Natural killer cell treated with Interleukin-12 subunit alpha and Interleukin-12 subunit beta and Interleukin-15 and Interleukin-18, amount 100 ng/mL, for 72 hours (primary cell): Measurements from ENCODE around the gene E2F6. TPM values are rescaled to one million over a fixed set of nuclear protein-coding genes. Genes with fewer than 3 reads are reported as not detected.

Experiments used
- ATAC-seq, 2 donors: fragments of 150-1000 bp; cut with Tn5 transposase in 1 of 2; sonication (Bioruptor Pico), chemical (Tn5 transposase) in 1 of 2; 2 replicates each; pipeline ENCODE4 v1.10.0; 2021
- DNase-seq: peaks from one replicate; pipeline ENCODE4 v3.0.0; 2022; ENCODE audit warnings: low spot score
- H3K27ac Mint-ChIP-seq, 2 donors: 1 replicate in 1 of 2; 2 replicates in 1 of 2; pipeline ENCODE4 v1.8.0; 2022; ENCODE audit warnings: mixed read lengths in 2 of 2, mild to moderate bottlenecking in 1 of 2, moderate library complexity in 1 of 2
- H3K27me3 Mint-ChIP-seq, 2 donors: 1 replicate in 1 of 2; 2 replicates in 1 of 2; pipeline ENCODE4 v1.8.0; 2022; ENCODE audit warnings: mixed read lengths in 2 of 2
- H3K36me3 Mint-ChIP-seq: one replicate; pipeline ENCODE4 v1.8.0; 2022; ENCODE audit warnings: mixed read lengths
- H3K4me1 Mint-ChIP-seq, 2 donors: 1 replicate in 1 of 2; 2 replicates in 1 of 2; pipeline ENCODE4 v1.8.0; 2022; ENCODE audit warnings: low read depth in 2 of 2, mixed read lengths in 2 of 2, mild to moderate bottlenecking in 1 of 2
- H3K4me3 Mint-ChIP-seq: one replicate; pipeline ENCODE4 v1.8.0; 2022; ENCODE audit warnings: mixed read lengths
- H3K9me3 Mint-ChIP-seq: 2 replicates; pipeline ENCODE4 v1.8.0; 2022; ENCODE audit warnings: mixed read lengths
- total RNA-seq, 2 donors: library from RNA; stranded (reverse); gene quantifications; one replicate each; pipeline ENCODE4 v1.2.3, GENCODE V29; 2022

The E2F6 gene
- total RNA-seq, 2 donors from 2014 or later = 10.8 to 11.6 TPM

- H3K27ac Mint-ChIP-seq = no peak overlapping the region
- no peaks in the 10 kb centered on the region for H3K36me3 Mint-ChIP-seq
- H3K27me3 Mint-ChIP-seq = peaks cover 42 to 47% of the 10 kb centered on the region in 2 donors
- H3K4me3 Mint-ChIP-seq = no peak overlapping the region
- peaks cover 5 to 6% of the 10 kb centered on the region in 2 donors for H3K4me1 Mint-ChIP-seq
- DNase-seq (no peak), ATAC-seq (no peak)
- no peaks in the 10 kb centered on the region for H3K9me3 Mint-ChIP-seq
These were observed 18.1 kb upstream of the E2F6 start for GRCh38 chr2:11483806-11484617.

- Mint-ChIP-seq H3K4me3 (no peak overlapping the region), H3K27ac (no peak overlapping the region)
- DNase-seq = no peak
These were observed 16.6 kb upstream of the E2F6 start for GRCh38 chr2:11482473-11483035.

GRCh38 chr2:11481789-11482472 is 16.0 kb upstream of the E2F6 start:
- Mint-ChIP-seq H3K4me1 (peaks cover 5 to 6% of the 10 kb centered on the region in 2 donors), H3K27ac (no peak overlapping the region), H3K27me3 (peaks cover 39 to 46% of the 10 kb centered on the region in 2 donors), H3K36me3 (no peaks in the 10 kb centered on the region), H3K9me3 (no peaks in the 10 kb centered on the region), H3K4me3 (no peak overlapping the region)
- peak in 1 of 2 donors; percentile 22 for ATAC-seq
- no peak for DNase-seq

More at GRCh38 chr2:11482473-11483035, 16.6 kb upstream of the E2F6 start:
- Mint-ChIP-seq H3K36me3 (no peaks in the 10 kb centered on the region), H3K27me3 (peaks cover 44 to 52% of the 10 kb centered on the region in 2 donors), H3K9me3 (no peaks in the 10 kb centered on the region), H3K4me1 (peaks cover 5 to 6% of the 10 kb centered on the region in 2 donors)
- peak in 1 of 2 donors; percentile 24 for ATAC-seq

GRCh38 chr2:11481426-11481788 is 15.4 kb upstream of the E2F6 start:
- H3K27ac Mint-ChIP-seq = no peak overlapping the region
- ATAC-seq = no peak

GRCh38 chr2:11480859-11481258 is 14.9 kb upstream of the E2F6 start:
- Mint-ChIP-seq H3K4me1 (peaks cover 5 to 6% of the 10 kb centered on the region in 2 donors), H3K36me3 (no peaks in the 10 kb centered on the region), H3K4me3 (peak overlapping the region; percentile 21), H3K9me3 (no peaks in the 10 kb centered on the region), H3K27ac (no peak overlapping the region), H3K27me3 (peaks cover 38 to 46% of the 10 kb centered on the region in 2 donors)
- no peak for ATAC-seq
- DNase-seq = no peak

More at GRCh38 chr2:11481426-11481788, 15.4 kb upstream of the E2F6 start:
- Mint-ChIP-seq H3K4me1 (peaks cover 5 to 6% of the 10 kb centered on the region in 2 donors), H3K27me3 (peaks cover 39 to 46% of the 10 kb centered on the region in 2 donors), H3K4me3 (peak overlapping the region; percentile 21), H3K36me3 (no peaks in the 10 kb centered on the region), H3K9me3 (no peaks in the 10 kb centered on the region)
- no peak for DNase-seq

GRCh38 chr2:11480406-11480805 is 14.4 kb upstream of the E2F6 start:
- Mint-ChIP-seq H3K4me3 (no peak overlapping the region), H3K27me3 (peaks cover 34 to 46% of the 10 kb centered on the region in 2 donors), H3K27ac (no peak overlapping the region), H3K36me3 (no peaks in the 10 kb centered on the region), H3K4me1 (peaks cover 5 to 6% of the 10 kb centered on the region in 2 donors), H3K9me3 (no peaks in the 10 kb centered on the region)
- ATAC-seq (no peak), DNase-seq (no peak)

- peaks cover 5 to 6% of the 10 kb centered on the region in 2 donors for H3K4me1 Mint-ChIP-seq
- H3K9me3 Mint-ChIP-seq = no peaks in the 10 kb centered on the region
- ATAC-seq = no peak
- no peak overlapping the region for H3K4me3 Mint-ChIP-seq
- H3K27me3 Mint-ChIP-seq = peaks cover 29 to 42% of the 10 kb centered on the region in 2 donors
- no peak for DNase-seq
- H3K36me3 Mint-ChIP-seq = no peaks in the 10 kb centered on the region
- H3K27ac Mint-ChIP-seq = no peak overlapping the region
These were observed 13.1 kb upstream of the E2F6 start for GRCh38 chr2:11478899-11479605.

- Mint-ChIP-seq H3K36me3 (no peaks in the 10 kb centered on the region), H3K27me3 (peaks cover 21 to 32% of the 10 kb centered on the region in 2 donors), H3K9me3 (no peaks in the 10 kb centered on the region), H3K4me3 (no peak overlapping the region), H3K27ac (no peak overlapping the region), H3K4me1 (peaks cover under 1% of the 10 kb centered on the region in 2 donors)
- DNase-seq = peak; percentile 78
- peak; percentile 44 to 59 for ATAC-seq
These were observed 12.0 kb upstream of the E2F6 start for GRCh38 chr2:11477994-11478393.

GRCh38 chr2:11473659-11474433 is 7.9 kb upstream of the E2F6 start:
- no peak overlapping the region for H3K4me3 Mint-ChIP-seq
- H3K27ac Mint-ChIP-seq = no peak overlapping the region
- H3K36me3 Mint-ChIP-seq = peaks cover 5% of the 10 kb centered on the region
- no peaks in the 10 kb centered on the region for H3K9me3 Mint-ChIP-seq
- ATAC-seq (no peak), DNase-seq (no peak)
- H3K4me1 Mint-ChIP-seq = peaks cover 0 to 4% of the 10 kb centered on the region in 2 donors
- H3K27me3 Mint-ChIP-seq = peaks cover 3 to 4% of the 10 kb centered on the region in 2 donors

GRCh38 chr2:11467749-11468148 is 1.8 kb upstream of the E2F6 start:
- DNase-seq = no peak
- Mint-ChIP-seq H3K27me3 (no peaks in the 10 kb centered on the region), H3K36me3 (peaks cover 9% of the 10 kb centered on the region), H3K9me3 (no peaks in the 10 kb centered on the region), H3K4me1 (peaks cover 33% of the 10 kb centered on the region in 2 donors), H3K4me3 (peak overlapping the region; percentile 22), H3K27ac (no peak overlapping the region)
- ATAC-seq = no peak

- Mint-ChIP-seq H3K27ac (peak overlapping the region; percentile 84 to 98), H3K27me3 (no peaks in the 10 kb centered on the region), H3K36me3 (peaks cover 9% of the 10 kb centered on the region), H3K4me3 (peak overlapping the region; percentile 96), H3K9me3 (no peaks in the 10 kb centered on the region), H3K4me1 (peaks cover 33% of the 10 kb centered on the region in 2 donors)
- DNase-seq (no peak), ATAC-seq (no peak)
These were observed 1.2 kb upstream of the E2F6 start for GRCh38 chr2:11467129-11467649.

GRCh38 chr2:11466307-11467128 is 557 bp upstream of the E2F6 start:
- DNase-seq (no peak), ATAC-seq (peak in 1 of 2 donors; percentile 25)
- Mint-ChIP-seq H3K4me3 (peak overlapping the region; percentile 96), H3K27ac (peak overlapping the region; percentile 84 to 98), H3K27me3 (no peaks in the 10 kb centered on the region), H3K36me3 (peaks cover 8% of the 10 kb centered on the region), H3K4me1 (peaks cover 32 to 33% of the 10 kb centered on the region in 2 donors), H3K9me3 (no peaks in the 10 kb centered on the region)
